Measurements from ENCODE around the gene HELZ. TPM values are rescaled to one million over a fixed set of nuclear protein-coding genes. Genes with fewer than 3 reads are reported as not detected.

The HELZ gene
- total and polyA plus RNA-seq, 5 donors from 2014 or later = 48.3 to 130 (median 56.7) TPM

DNA sequence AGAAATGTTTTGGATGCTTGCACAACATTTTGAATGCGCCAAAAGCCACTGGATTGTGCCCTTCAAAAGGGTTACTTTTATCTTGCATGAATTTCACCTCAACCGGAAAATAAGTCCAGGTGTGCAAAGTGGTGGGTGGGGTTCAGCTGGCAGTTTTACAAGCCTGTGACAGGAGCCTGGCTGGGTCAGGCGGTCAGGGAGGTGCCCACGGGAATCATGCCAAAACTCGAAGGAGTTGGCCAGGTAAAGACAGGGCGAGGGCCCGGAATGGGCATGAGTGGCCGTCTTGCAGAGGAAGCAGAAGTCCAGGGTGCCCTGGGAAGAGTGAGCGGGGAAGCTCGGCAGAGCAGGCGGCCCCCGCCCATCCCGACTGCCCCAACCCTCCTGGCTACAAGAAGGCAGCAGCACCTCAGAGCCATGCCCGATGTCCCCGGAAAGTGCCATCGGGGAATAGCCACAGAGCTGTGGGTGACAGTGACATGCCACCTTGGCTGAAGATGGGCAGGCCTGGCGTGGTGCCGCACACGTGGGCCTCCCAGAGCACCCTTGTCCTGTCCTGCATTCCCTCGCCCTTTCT lies 219.7 kb downstream of the HELZ start:
- DNase-seq (no peak), ATAC-seq (ENCODE audit: low read depth in 2 of 2) (no peak)
- H3K36me3 ChIP-seq (ENCODE audit: control insufficient read depth, insufficient read depth, low read length) = no peaks in the 10 kb centered on the region
- H3K4me1 Mint-ChIP-seq = no peaks in the 10 kb centered on the region
- H3K9me3 ChIP-seq (ENCODE audit: control insufficient read depth in 2 of 2, low read length in 2 of 2) = no peaks in the 10 kb centered on the region
- H3K9me3 Mint-ChIP-seq = no peaks in the 10 kb centered on the region
- no peaks in the 10 kb centered on the region for H3K36me3 Mint-ChIP-seq
- no peaks in the 10 kb centered on the region for H3K27me3 ChIP-seq (ENCODE audit: control insufficient read depth, insufficient read depth, low read length)
- H3K27ac Mint-ChIP-seq = no peak overlapping the region
- no peak overlapping the region for H3K27ac ChIP-seq (ENCODE audit: insufficient read depth, low read length, poor library complexity, severe bottlenecking)
- H3K4me1 ChIP-seq (ENCODE audit: control insufficient read depth, insufficient read depth, low read length, poor library complexity, severe bottlenecking) = no peaks in the 10 kb centered on the region
- H3K4me3 Mint-ChIP-seq = no peak overlapping the region
- peaks cover 11% of the 10 kb centered on the region for H3K27me3 Mint-ChIP-seq
- no peak overlapping the region for H3K4me3 ChIP-seq (ENCODE audit: low read depth, low read length)

DNA sequence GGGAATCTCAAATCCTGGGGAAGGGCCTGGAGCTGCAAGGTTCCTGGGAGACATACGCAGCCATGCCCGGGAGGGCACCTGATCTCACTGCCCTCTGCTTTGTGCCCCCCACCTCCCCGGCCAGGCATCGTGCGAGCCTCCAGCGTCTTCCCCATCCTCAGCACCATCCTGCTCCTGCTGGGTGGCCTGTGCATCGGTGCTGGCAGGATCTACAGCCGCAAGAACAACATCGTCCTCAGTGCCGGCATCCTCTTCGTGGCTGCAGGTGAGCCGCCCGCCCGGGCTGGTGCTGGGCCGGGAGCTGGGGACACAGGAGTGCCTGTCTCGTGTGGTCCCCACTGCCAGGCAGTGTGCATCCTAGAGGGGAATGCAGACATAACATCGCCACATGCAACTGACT lies 220.3 kb downstream of the HELZ start:
- H3K36me3 ChIP-seq (ENCODE audit: control insufficient read depth, insufficient read depth, low read length) = no peaks in the 10 kb centered on the region
- H3K4me3 Mint-ChIP-seq = no peak overlapping the region
- H3K36me3 Mint-ChIP-seq = no peaks in the 10 kb centered on the region
- H3K9me3 Mint-ChIP-seq = no peaks in the 10 kb centered on the region
- H3K4me3 ChIP-seq (ENCODE audit: low read depth, low read length) = no peak overlapping the region
- no peak overlapping the region for H3K27ac ChIP-seq (ENCODE audit: insufficient read depth, low read length, poor library complexity, severe bottlenecking)
- H3K27ac Mint-ChIP-seq = no peak overlapping the region
- no peak for DNase-seq
- no peaks in the 10 kb centered on the region for H3K9me3 ChIP-seq (ENCODE audit: control insufficient read depth in 2 of 2, low read length in 2 of 2)
- H3K27me3 ChIP-seq (ENCODE audit: control insufficient read depth, insufficient read depth, low read length) = no peaks in the 10 kb centered on the region
- no peaks in the 10 kb centered on the region for H3K4me1 Mint-ChIP-seq
- H3K4me1 ChIP-seq (ENCODE audit: control insufficient read depth, insufficient read depth, low read length, poor library complexity, severe bottlenecking) = no peaks in the 10 kb centered on the region
- no peak for ATAC-seq (ENCODE audit: low read depth in 2 of 2)
- peaks cover 11% of the 10 kb centered on the region for H3K27me3 Mint-ChIP-seq

DNA sequence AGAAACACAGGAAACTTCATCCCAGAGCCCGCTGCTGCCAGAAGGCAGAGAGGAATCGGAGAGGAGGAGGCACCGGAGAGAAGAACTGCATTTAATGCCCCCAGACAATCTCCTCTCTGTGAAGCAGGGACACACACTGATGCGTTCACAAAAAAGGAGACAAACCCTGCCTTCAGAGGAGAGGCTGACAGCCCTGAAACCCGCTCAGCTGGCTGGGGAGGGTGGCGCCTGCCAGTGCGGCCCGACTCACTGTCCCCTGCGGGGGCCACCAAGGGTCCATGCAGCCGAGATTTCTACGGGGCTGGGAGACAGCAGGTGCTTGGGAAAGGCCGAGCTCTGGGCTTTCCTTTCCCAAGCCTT lies 222.6 kb downstream of the HELZ start:
- H3K36me3 ChIP-seq (ENCODE audit: control insufficient read depth, insufficient read depth, low read length) = no peaks in the 10 kb centered on the region
- Mint-ChIP-seq H3K4me3 (no peak overlapping the region), H3K4me1 (no peaks in the 10 kb centered on the region), H3K27me3 (peaks cover 8% of the 10 kb centered on the region), H3K9me3 (no peaks in the 10 kb centered on the region), H3K27ac (no peak overlapping the region), H3K36me3 (no peaks in the 10 kb centered on the region)
- no peaks in the 10 kb centered on the region for H3K27me3 ChIP-seq (ENCODE audit: control insufficient read depth, insufficient read depth, low read length)
- DNase-seq = no peak
- no peak for ATAC-seq (ENCODE audit: low read depth in 2 of 2)
- H3K4me3 ChIP-seq (ENCODE audit: low read depth, low read length) = no peak overlapping the region
- H3K27ac ChIP-seq (ENCODE audit: insufficient read depth, low read length, poor library complexity, severe bottlenecking) = no peak overlapping the region
- no peaks in the 10 kb centered on the region for H3K9me3 ChIP-seq (ENCODE audit: control insufficient read depth in 2 of 2, low read length in 2 of 2)
- H3K4me1 ChIP-seq (ENCODE audit: control insufficient read depth, insufficient read depth, low read length, poor library complexity, severe bottlenecking) = no peaks in the 10 kb centered on the region

DNA sequence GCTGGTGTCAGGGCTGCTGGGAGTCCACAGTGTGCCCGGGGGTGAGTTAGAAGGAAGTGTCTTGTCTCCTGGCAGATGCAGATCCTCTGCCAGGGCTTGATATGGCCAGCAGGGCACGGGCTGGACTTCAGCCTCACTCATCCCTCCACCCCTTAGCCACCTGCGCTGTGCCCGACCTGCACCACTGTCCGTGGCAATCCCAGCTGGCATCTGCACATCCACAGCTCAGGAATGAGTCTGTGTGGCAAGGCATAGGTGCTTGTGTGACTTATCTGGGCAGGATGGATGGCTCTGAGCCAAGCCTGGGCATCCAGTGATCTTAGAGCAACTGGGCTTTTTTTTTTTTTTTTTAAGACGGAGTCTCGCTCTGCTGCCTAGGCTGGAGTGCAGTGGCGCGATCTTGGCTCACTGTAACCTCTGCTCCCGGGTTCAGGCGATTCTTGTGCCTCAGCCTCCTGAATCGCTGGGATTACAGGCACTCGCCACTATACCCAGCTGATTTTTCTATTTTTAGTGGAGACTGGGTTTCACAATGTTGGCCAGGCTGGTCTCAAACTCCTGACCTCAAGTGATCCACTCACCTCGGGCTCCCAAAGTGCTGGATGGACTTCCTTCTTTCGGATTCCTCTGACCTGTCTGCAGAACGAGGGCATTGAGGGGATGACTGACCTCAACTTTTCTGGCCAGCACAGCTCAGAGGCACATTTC lies 223.1 kb downstream of the HELZ start:
- H3K27ac ChIP-seq (ENCODE audit: insufficient read depth, low read length, poor library complexity, severe bottlenecking) = no peak overlapping the region
- no peaks in the 10 kb centered on the region for H3K36me3 ChIP-seq (ENCODE audit: control insufficient read depth, insufficient read depth, low read length)
- H3K27me3 ChIP-seq (ENCODE audit: control insufficient read depth, insufficient read depth, low read length) = no peaks in the 10 kb centered on the region
- no peak overlapping the region for H3K27ac Mint-ChIP-seq
- H3K4me3 ChIP-seq (ENCODE audit: low read depth, low read length) = no peak overlapping the region
- no peaks in the 10 kb centered on the region for H3K4me1 Mint-ChIP-seq
- no peaks in the 10 kb centered on the region for H3K36me3 Mint-ChIP-seq
- H3K4me1 ChIP-seq (ENCODE audit: control insufficient read depth, insufficient read depth, low read length, poor library complexity, severe bottlenecking) = no peaks in the 10 kb centered on the region
- H3K4me3 Mint-ChIP-seq = no peak overlapping the region
- ATAC-seq (ENCODE audit: low read depth in 2 of 2) = no peak
- no peak for DNase-seq
- H3K9me3 ChIP-seq (ENCODE audit: control insufficient read depth in 2 of 2, low read length in 2 of 2) = no peaks in the 10 kb centered on the region
- H3K9me3 Mint-ChIP-seq = no peaks in the 10 kb centered on the region
- H3K27me3 Mint-ChIP-seq = peaks cover 8% of the 10 kb centered on the region

DNA sequence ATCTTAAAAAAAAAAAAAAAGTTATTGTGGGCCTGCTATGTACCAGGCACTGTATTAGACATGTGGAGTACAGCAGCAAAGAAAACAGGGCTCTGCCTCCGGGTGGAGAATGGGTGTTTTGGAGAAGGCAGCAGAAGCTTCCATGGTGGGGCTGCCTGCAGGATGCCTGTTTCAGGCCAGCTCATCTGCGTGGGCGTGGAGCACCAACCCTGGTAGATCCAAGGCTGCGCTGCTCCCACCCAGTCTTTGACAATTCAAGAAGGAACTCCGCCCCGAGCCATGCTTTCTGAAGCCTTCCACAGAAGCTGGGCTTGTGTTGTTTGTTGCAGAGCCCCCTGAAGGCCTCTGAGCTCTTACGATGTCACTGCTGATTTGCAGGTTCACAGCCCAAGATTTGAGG lies 223.8 kb downstream of the HELZ start:
- Histone ChIP-seq H3K36me3 (ENCODE audit: control insufficient read depth, insufficient read depth, low read length) (no peaks in the 10 kb centered on the region), H3K4me3 (ENCODE audit: low read depth, low read length) (no peak overlapping the region), H3K4me1 (ENCODE audit: control insufficient read depth, insufficient read depth, low read length, poor library complexity, severe bottlenecking) (no peaks in the 10 kb centered on the region), H3K9me3 (ENCODE audit: control insufficient read depth in 2 of 2, low read length in 2 of 2) (no peaks in the 10 kb centered on the region), H3K27me3 (ENCODE audit: control insufficient read depth, insufficient read depth, low read length) (no peaks in the 10 kb centered on the region), H3K27ac (ENCODE audit: insufficient read depth, low read length, poor library complexity, severe bottlenecking) (no peak overlapping the region)
- no peak for DNase-seq
- H3K27me3 Mint-ChIP-seq = peaks cover 8% of the 10 kb centered on the region
- H3K36me3 Mint-ChIP-seq = no peaks in the 10 kb centered on the region
- no peak for ATAC-seq (ENCODE audit: low read depth in 2 of 2)
- no peak overlapping the region for H3K4me3 Mint-ChIP-seq
- no peaks in the 10 kb centered on the region for H3K4me1 Mint-ChIP-seq
- H3K9me3 Mint-ChIP-seq = no peaks in the 10 kb centered on the region
- no peak overlapping the region for H3K27ac Mint-ChIP-seq

Other genes with a start within 250 kb of the HELZ start
- not detected for gene CACNG1, start 200.6 kb downstream of the HELZ start, total RNA-seq
- gene CACNG1, start 200.6 kb downstream of the HELZ start, polyA plus RNA-seq = not detected
- 44.2 TPM for gene PSMD12, start 121.4 kb upstream of the HELZ start, total RNA-seq
- gene PSMD12, start 121.4 kb upstream of the HELZ start, polyA plus RNA-seq = 10 to 100 TPM; 31.7 to 42.7 (median 37.0) TPM
- 47.9 TPM for gene PITPNC1, start 132.1 kb upstream of the HELZ start, total RNA-seq
- 10 to 100 TPM; 27.3 to 39.5 (median 39.0) TPM for gene PITPNC1, start 132.1 kb upstream of the HELZ start, polyA plus RNA-seq

Measured in CD4-positive, CD25-positive, alpha-beta regulatory T cell (primary cell).